Epithelial cell of proximal tubule (primary cell): Measurements from ENCODE around the gene AFAP1. TPM values are rescaled to one million over a fixed set of nuclear protein-coding genes. Genes with fewer than 3 reads are reported as not detected.

Source experiments
- DNase-seq: peaks from one replicate; pipeline ENCODE4 v3.0.0-alpha.2; 2011; ENCODE audit warnings: low read depth
- H3K4me3 ChIP-seq: 2 replicates; pipeline ENCODE4 v1.5.1; 2011; ENCODE audit warnings: low read depth, mild to moderate bottlenecking, low read length
- total RNA-seq: library from RNA; depleted of rRNA; stranded (reverse); fragments of >200 nt; gene quantifications from 2 replicates; pipeline ENCODE4 v1.2.3, GENCODE V29; 2015
- TF ChIP-seq, protein P1 (sequence below): conservative IDR thresholded peaks from 2 replicates; pipeline ENCODE4 v1.5.1; 2012; ENCODE audit warnings: low read depth, mild to moderate bottlenecking, low read length

The AFAP1 gene
- total RNA-seq, 1 donor from 2014 or later: 26.2 TPM

DNA sequence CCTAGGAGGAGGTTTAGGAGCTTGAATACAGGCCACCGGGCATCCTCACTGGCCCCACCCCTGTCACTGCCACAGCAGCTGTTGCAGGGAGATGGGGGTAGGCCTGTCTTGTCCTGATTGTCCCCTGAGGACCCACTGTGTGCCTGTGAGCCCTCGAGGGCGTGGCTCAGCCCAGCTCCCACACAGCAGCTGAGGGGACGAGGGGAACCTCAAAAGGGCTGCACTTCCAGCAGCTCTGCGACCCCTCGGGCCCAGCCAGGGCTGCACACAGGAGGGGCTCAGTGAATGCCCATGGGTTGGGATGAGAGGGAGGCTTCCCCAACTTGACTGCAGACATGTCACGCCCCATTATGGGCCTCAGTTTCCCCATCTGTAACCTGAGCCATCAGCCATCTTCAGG lies 225.9 kb downstream of the AFAP1 start:
- TF ChIP-seq, protein P1, sequence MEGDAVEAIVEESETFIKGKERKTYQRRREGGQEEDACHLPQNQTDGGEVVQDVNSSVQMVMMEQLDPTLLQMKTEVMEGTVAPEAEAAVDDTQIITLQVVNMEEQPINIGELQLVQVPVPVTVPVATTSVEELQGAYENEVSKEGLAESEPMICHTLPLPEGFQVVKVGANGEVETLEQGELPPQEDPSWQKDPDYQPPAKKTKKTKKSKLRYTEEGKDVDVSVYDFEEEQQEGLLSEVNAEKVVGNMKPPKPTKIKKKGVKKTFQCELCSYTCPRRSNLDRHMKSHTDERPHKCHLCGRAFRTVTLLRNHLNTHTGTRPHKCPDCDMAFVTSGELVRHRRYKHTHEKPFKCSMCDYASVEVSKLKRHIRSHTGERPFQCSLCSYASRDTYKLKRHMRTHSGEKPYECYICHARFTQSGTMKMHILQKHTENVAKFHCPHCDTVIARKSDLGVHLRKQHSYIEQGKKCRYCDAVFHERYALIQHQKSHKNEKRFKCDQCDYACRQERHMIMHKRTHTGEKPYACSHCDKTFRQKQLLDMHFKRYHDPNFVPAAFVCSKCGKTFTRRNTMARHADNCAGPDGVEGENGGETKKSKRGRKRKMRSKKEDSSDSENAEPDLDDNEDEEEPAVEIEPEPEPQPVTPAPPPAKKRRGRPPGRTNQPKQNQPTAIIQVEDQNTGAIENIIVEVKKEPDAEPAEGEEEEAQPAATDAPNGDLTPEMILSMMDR: no peak
- H3K4me3 ChIP-seq: no peak overlapping the region
- DNase-seq: no peak

DNA sequence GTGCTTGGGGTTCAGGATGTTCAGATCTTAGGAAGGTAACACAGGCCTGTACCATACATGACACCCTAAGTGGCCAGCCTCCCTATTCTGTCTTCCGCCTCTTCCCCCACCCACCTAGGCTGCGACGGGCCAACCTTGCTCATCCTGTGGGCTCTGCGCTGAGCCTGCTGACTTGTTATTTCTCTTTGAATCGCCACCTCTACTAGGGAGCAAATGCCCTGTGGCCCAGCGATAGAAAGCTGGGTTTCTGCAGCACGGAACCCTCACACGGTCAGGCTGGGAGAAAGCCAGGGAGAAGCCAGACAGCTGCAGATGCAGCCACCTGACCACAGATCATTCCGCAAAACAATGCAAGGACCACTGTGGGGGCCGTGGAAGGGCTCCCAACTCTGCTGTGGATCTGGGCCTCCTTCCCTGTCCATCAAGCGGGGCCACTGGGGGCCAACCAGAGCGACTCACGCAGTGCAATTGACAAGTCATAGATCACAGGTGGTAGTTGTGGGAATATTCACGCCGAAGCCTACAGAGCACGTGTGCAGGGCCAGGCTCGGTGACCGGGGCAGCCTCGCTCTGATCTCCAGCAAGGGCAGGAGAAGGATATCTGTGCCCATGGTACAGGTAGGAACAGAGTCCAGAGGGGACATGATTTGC lies 227.5 kb downstream of the AFAP1 start:
- TF ChIP-seq, protein P1: no peak
- DNase-seq: no peak
- no peak overlapping the region for H3K4me3 ChIP-seq

DNA sequence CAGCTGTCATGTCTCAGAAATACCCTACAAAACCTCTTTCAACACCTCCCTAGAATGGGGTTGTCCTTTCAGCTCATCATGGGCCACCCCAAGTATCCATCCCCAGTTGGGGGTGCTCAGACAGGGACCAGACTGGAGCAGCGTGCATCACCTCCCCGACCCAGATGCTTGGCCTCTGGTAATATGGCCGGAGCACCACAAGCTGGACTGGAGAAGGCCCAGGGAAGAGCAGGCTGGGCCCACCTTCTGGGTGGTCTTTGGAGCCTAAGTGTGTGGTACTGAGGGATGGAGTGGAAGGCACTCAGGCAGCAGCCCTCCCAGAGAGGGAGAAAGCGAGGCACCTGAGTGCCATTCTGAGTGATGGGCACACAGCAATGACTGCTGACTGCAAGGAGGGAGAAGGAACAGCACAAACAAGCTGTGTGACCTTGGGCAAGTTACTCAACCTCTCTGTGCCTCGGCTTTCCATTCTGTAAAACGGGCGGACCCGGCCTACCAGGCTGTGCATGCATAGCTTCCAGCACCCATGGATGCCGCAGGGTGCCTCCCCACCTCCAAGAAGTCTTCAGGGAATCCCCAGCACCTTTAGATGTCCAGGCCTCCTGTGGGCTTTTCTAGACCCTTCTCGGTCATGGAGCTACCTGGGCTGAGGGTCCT lies 228.2 kb downstream of the AFAP1 start:
- no peak overlapping the region for H3K4me3 ChIP-seq
- TF ChIP-seq, protein P1: no peak
- no peak for DNase-seq

DNA sequence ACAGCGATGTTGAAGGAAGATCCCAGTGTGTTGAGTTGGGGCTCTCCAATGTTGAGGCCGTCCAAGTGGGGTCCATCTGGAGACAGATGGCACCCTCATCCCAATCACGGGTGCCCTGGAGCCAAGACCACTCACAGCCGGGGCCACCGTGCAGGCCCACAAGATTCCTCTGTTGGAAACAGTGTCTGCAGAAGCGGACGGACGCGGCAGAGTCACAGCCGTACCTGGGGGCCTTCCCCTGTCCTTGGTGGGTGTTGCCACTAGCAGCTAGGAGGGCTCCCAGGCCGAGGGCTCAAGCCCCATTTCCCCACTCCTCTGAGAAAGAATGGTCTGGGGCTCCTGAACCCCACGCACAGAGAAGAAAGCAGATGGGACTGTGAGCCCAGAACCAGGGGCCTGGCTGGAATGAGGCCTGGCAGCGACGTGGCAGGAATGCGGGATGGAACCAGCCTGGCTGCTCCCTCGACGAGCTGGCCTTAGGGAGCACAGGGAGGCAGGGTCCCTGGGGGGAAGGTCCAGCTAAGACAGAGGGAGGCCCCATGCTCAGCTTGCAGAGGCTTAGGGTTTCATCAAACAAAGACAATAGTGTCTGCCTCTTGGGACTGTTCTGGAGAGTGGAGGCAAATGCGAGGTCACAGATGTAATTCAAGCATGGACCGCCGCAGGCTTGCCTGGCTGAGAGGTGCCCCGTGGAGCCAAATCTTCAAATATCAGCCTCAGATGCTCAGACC lies 228.9 kb downstream of the AFAP1 start:
- H3K4me3 ChIP-seq: no peak overlapping the region
- TF ChIP-seq, protein P1: no peak
- DNase-seq: no peak

DNA sequence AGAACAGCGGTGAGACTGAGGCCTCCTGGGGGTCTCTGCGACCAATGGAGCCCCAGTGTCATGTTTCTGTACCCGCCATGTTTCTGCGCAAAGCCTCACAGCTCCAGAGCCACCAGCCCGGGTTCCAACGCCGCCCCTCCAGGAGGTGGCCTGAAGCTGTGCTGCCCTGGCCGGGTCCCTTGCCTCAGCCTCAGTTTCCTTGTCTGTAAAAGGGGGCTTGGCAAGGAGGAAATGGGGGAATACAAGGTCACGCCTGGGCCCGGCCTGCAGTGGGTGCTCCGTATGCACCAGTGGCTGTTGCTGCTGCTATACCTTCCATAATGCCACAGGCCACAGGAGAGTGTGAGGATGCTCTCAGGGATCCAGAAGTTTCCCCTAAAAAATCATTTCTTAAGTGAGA lies 229.5 kb downstream of the AFAP1 start:
- DNase-seq: no peak
- H3K4me3 ChIP-seq: no peak overlapping the region
- TF ChIP-seq, protein P1: no peak

DNA sequence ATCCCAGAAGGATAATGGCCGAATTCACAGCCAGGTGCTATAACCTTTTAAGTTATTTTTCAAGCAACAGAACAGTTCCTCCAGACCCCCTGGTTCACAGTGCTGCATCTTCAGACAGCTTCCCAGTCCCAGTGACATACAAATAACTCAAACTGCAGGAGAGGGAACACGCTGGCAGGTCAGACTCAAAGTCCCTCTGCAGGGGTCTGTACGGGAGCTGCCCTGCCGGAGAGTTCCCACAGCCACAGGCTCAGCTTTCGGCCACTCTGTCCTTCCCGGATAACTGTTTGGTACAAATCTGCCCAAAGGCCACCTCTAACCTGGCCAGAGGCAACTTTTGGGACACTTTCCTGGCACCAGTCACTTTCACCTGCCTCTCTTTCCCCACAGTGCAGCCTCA lies 230.2 kb downstream of the AFAP1 start:
- DNase-seq: no peak
- TF ChIP-seq, protein P1: no peak
- no peak overlapping the region for H3K4me3 ChIP-seq
